Mesendoderm (in vitro differentiated cells): ENCODE data around the gene ZNF653. TPM values are rescaled to one million over a fixed set of nuclear protein-coding genes. Genes with fewer than 3 reads are reported as not detected.
"Not testable (repeated sequence)": the region's sequence is repeated elsewhere in the genome, so short reads cannot be mapped to it uniquely, and the experiment has no call there.

ENCODE experiments used
- DNase-seq: peaks from one replicate; pipeline ENCODE4 v3.0.0; 2013
- H2AK5ac ChIP-seq: 2 replicates; pipeline ENCODE4 v1.6.1; 2013; ENCODE audit warnings: low read length, inconsistent platforms
- H2BK120ac ChIP-seq: 2 replicates; pipeline ENCODE4 v1.6.1; 2013; ENCODE audit warnings: low read depth, mild to moderate bottlenecking, low read length, moderate library complexity, mixed read lengths
- H2BK15ac ChIP-seq: replicated peaks from 2 replicates; pipeline ENCODE4 v1.6.1; 2013; ENCODE audit warnings: low read depth, mild to moderate bottlenecking, moderate library complexity
- H2BK5ac ChIP-seq: 2 replicates; pipeline ENCODE4 v1.6.1; 2013; ENCODE audit warnings: low read length, inconsistent platforms
- H3K18ac ChIP-seq: 2 replicates; pipeline ENCODE4 v1.6.1; 2013; ENCODE audit warnings: mild to moderate bottlenecking, low read length, mixed read lengths
- H3K23ac ChIP-seq: one replicate; pipeline ENCODE4 v1.6.1; 2013; ENCODE audit warnings: low read length
- H3K27ac ChIP-seq: 2 replicates; pipeline ENCODE4 v1.5.1; 2013; ENCODE audit warnings: low read depth, mild to moderate bottlenecking, inconsistent platforms, low read length, moderate library complexity
- H3K27me3 ChIP-seq: 2 replicates; pipeline ENCODE4 v1.6.1; 2013; ENCODE audit warnings: low read length, control low read depth, mild to moderate bottlenecking, inconsistent platforms; ENCODE audit not compliant: insufficient read depth, poor library complexity
- H3K36me3 ChIP-seq: 2 replicates; pipeline ENCODE4 v1.6.1; 2013; ENCODE audit warnings: low read length, inconsistent platforms; ENCODE audit not compliant: control insufficient read depth, insufficient read depth
- H3K4ac ChIP-seq: one replicate; pipeline ENCODE4 v1.6.1; 2013; ENCODE audit warnings: low read depth, mild to moderate bottlenecking, low read length, moderate library complexity
- H3K4me1 ChIP-seq: 2 replicates; pipeline ENCODE4 v1.6.1; 2013; ENCODE audit warnings: low read depth, low read length, inconsistent platforms; ENCODE audit not compliant: control insufficient read depth
- H3K4me2 ChIP-seq: 2 replicates; pipeline ENCODE4 v1.6.1; 2013; ENCODE audit warnings: low read length
- H3K4me3 ChIP-seq: 2 replicates; pipeline ENCODE4 v1.5.1; 2013; ENCODE audit warnings: mild to moderate bottlenecking, low read length
- H3K56ac ChIP-seq: one replicate; pipeline ENCODE4 v1.6.1; 2013; ENCODE audit warnings: low read length
- H3K79me1 ChIP-seq: 2 replicates; pipeline ENCODE4 v1.6.1; 2013; ENCODE audit warnings: low read length, inconsistent platforms
- H3K79me2 ChIP-seq: 2 replicates; pipeline ENCODE4 v1.6.1; 2013; ENCODE audit warnings: mild to moderate bottlenecking, low read length; ENCODE audit not compliant: control insufficient read depth, insufficient read depth
- H3K9ac ChIP-seq: 2 replicates; pipeline ENCODE4 v1.6.1; 2013; ENCODE audit warnings: low read length, inconsistent platforms
- H4K5ac ChIP-seq: one replicate; pipeline ENCODE4 v1.6.1; 2013; ENCODE audit warnings: low read length
- H4K8ac ChIP-seq: one replicate; pipeline ENCODE4 v1.6.1; 2013; ENCODE audit warnings: low read depth, mild to moderate bottlenecking, control low read depth, low read length, moderate library complexity
- WGBS: extraction: QIAGEN DNeasy Blood & Tissue Kit; methylation state at CpG from one replicate; pipeline ENCODE4 v1.1.7; 2013; ENCODE audit warnings: low lambda C conversion rate, missing lambda C conversion rate; ENCODE audit not compliant: insufficient coverage; ENCODE audit errors: extremely low coverage; 5-methylcytosine and 5-hydroxymethylcytosine counted together
- small RNA-seq: library from polyadenylated mRNA; stranded (forward); fragments of <200 nt; extraction: miRNeasy Mini kit (QIAGEN cat#:217004); gene quantifications from one replicate; pipeline ENCODE3, GENCODE V24; 2013; ENCODE audit not compliant: insufficient read depth

Gene ZNF653

GRCh38 chr19:11434703-11435056, 71.0 kb downstream of the ZNF653 start:
- Histone ChIP-seq H4K8ac (no peak overlapping the region), H3K27me3 (no peaks in the 10 kb centered on the region), H2AK5ac (no peak overlapping the region), H2BK15ac (no peak overlapping the region), H3K4me3 (no peak overlapping the region), H3K18ac (no peak overlapping the region), H3K23ac (no peak overlapping the region), H3K27ac (no peak overlapping the region), H3K36me3 (peaks cover 6% of the 10 kb centered on the region), H3K4me1 (peaks cover 4% of the 10 kb centered on the region), H4K5ac (no peak overlapping the region), H2BK120ac (no peak overlapping the region), H3K4ac (no peak overlapping the region), H3K9ac (peak overlapping the region; percentile 31), H3K79me2 (peaks cover 15% of the 10 kb centered on the region), H3K79me1 (peaks cover 13% of the 10 kb centered on the region), H2BK5ac (peak overlapping the region; percentile 46), H3K4me2 (peak overlapping the region; percentile 38), H3K56ac (peak overlapping the region; percentile 69)
- WGBS, result no CpG with 5 or more reads among the region's 9 CpGs
- DNase-seq, result no peak

GRCh38 chr19:11433526-11433925, 72.1 kb downstream of the ZNF653 start:
- H3K4ac ChIP-seq, H3K9ac ChIP-seq, H3K18ac ChIP-seq, H2BK120ac ChIP-seq, H3K4me2 ChIP-seq, H3K27me3 ChIP-seq, H3K4me1 ChIP-seq, H3K23ac ChIP-seq, H2BK15ac ChIP-seq, H2BK5ac ChIP-seq, H3K56ac ChIP-seq, DNase-seq, H3K27ac ChIP-seq, H2AK5ac ChIP-seq, H4K8ac ChIP-seq, H3K4me3 ChIP-seq, H4K5ac ChIP-seq, H3K36me3 ChIP-seq: not testable (repeated sequence)
- H3K79me2 ChIP-seq, result peaks cover 15% of the 10 kb centered on the region
- H3K79me1 ChIP-seq, result peaks cover 13% of the 10 kb centered on the region
- no CpG with 5 or more reads among the region's 3 CpGs for WGBS

Small RNA genes within 50 kb of the gene (small RNA-seq; reads per million reads assigned to genes)
- gene MIR7974 (2,503 reads per million, percentile 99 among the genes with 10 or more reads in this experiment), gene RN7SL833P (not detected)
